ENCODE data around the gene LARGE1.

LARGE1 gene

DNA sequence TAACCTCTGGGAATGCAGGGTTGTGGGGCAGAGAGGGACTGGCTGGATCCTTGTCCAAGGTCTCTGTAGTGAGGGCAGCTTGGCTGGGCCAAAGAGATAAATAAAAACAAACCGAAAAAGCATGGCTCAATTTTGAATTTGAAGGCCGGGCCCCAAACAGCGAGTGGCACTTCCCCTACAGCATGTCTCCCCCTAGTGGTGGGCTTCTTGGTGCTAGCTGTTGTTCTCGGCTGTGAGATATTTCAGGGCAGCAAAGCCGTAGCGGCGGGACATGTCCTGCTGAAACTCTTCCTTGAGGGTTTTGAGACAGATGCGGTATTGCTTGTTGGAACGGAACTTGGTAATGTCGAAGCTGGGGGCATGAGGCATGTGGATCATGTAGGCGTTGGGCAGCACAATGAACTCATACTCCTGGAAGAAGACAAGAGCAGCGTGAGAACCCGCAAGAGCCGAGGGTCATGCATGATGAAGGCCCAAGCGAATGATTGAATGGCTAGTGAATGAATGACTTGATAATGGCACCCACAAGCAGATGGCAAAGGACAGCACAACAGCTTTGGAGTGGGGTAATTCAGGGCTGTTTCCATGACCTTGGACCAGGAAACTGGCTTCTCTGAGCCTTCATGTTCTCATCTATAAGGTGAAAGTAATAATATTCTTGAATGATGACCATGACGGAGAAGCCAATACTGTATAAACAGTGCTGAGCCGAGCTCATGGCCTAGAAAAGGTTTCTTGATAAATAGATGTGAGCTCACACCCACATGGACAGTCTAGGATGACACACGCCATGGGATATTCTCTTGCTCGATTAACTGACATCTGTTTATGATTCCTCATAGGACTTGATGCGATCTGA is 645.8 kb downstream of the LARGE1 start:
- peak; percentile 6 for DNase-seq

GRCh38 chr22:33272871-33273270 is 647.4 kb downstream of the LARGE1 start:
- no peak for DNase-seq

GRCh38 chr22:33272180-33272579 is 648.1 kb downstream of the LARGE1 start:
- DNase-seq: no peak

GRCh38 chr22:33271390-33272161 is 648.7 kb downstream of the LARGE1 start:
- DNase-seq: peak; percentile 14

GRCh38 chr22:33270596-33270995 is 649.7 kb downstream of the LARGE1 start:
- DNase-seq: no peak

GRCh38 chr22:33261699-33262098 is 658.6 kb downstream of the LARGE1 start:
- no peak for DNase-seq

GRCh38 chr22:33260498-33260897 is 659.8 kb downstream of the LARGE1 start:
- DNase-seq: no peak

DNA sequence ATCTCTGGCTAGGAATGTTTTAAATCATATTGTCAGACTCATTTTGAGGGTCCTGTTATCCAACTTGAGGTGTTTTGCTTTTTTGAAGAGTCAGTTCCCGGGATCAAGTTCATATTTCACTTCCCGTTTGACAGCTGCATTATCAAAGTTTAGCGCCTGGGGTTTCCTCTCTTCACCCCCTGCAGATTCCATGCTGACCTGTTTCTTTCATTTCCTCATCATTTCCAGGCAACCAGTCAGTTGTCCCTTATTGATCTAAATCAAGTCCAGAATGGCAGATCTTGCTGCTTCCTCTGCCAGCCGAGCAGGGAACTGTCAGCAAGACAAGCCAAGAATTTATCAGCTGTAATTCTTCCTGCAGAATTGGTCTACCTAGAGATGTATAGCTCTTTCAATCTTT is 664.5 kb downstream of the LARGE1 start:
- DNase-seq: no peak

- no peak for DNase-seq
Observed at GRCh38 chr22:33248948-33249347, 671.3 kb downstream of the LARGE1 start.

DNA sequence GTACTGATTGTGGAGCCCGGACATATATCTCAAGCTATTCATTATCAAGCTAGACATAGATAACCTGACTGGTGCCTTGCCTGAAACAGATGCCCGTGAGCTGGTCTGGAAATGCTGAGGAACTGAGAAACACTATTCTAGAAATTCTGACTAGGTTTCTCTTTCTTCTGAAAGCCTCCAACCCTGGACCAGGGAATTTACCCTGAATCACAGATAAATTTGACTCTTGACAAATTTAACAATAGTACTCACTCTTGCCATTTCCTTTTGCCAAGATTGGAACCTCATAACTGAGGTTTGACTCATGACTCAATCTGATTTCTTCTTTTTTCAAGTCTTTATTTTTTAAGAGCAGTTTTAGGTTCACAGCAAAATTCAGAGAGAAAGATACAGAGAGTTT is 672.5 kb downstream of the LARGE1 start:
- DNase-seq: no peak

DNA sequence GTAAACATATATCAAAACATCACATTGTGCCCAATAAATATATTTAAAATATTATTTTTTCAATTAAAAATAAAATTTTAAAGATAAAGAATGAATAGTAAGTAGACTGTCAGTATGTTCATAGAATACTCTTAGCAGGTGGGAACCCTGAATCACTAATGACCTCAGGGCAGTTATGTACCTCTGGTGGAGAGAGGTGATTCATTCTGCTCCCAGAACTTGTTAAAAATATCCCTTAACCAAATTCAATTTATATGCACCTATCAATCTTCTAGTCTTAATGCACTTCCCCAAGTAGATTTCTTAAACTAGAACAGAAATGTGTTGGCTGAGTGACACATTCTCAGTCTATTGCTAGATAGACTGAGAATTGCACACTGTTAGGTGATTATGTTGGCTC is 678.2 kb downstream of the LARGE1 start:
- no peak for DNase-seq

GRCh38 chr22:33240888-33241475 is 679.3 kb downstream of the LARGE1 start:
- no peak for DNase-seq

GRCh38 chr22:33232071-33232470 is 688.2 kb downstream of the LARGE1 start:
- no peak for DNase-seq

GRCh38 chr22:33227791-33228190 is 692.5 kb downstream of the LARGE1 start:
- DNase-seq: peak; percentile 17

- DNase-seq: no peak
Observed at GRCh38 chr22:33224841-33225240, 695.4 kb downstream of the LARGE1 start.
